ENCODE results near the gene CHD9.
"Not testable (repeated sequence)": the region's sequence is repeated elsewhere in the genome, so short reads cannot be mapped to it uniquely, and the experiment has no call there.

The CHD9 gene

DNA sequence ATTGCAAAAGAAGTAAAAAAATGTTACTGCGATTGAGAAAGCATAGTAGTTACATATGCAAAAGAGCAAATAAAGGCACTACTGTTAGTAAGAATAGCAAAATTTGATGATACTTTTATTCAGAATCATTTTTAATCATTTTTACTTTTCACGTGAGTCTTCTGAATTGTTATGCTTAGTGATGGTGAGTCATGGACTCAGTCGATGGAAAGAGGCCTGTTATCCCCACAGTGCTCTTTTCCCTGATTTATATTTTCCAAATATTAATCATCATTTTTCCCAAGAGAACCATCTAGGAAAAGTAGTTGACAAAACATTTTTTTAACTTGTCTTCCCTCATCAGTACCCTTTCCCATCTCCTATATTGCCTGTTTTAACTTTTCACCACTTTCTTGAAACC, 181.1 kb downstream of the CHD9 start:
- no peaks in the 10 kb centered on the region for H3K9me3 ChIP-seq (ENCODE audit: control insufficient read depth, low read length)
- no peaks in the 10 kb centered on the region for H3K4me1 ChIP-seq (ENCODE audit: control insufficient read depth, insufficient read depth, low read length)
- H3K9ac ChIP-seq (ENCODE audit: low read length) = no peak overlapping the region
- no peaks in the 10 kb centered on the region for H3K27me3 ChIP-seq (ENCODE audit: control insufficient read depth, insufficient read depth, low read length)
- peaks cover 6% of the 10 kb centered on the region for H3K36me3 ChIP-seq (ENCODE audit: control insufficient read depth, insufficient read depth, low read length)
- H3K4me3 ChIP-seq (ENCODE audit: low read length) = no peak overlapping the region

DNA sequence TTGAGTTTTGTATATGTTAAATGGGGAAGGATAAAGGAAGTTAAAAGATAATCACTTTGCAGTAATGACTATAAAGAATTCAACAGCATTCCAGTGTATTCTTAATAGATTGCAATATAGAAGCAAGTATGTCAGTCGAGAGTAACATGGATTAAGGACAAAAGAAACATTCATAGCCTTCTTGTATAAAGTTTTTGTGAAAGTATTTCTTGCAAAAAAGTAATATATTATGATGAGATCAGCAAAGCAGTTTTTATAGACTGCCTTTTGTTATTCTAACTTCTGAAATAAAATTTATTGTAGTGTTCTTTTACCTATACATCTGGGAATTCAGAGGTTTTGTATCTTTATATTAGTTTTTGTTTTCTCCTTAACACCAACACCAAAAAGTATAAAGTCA, 194.5 kb downstream of the CHD9 start:
- H3K4me3 ChIP-seq (ENCODE audit: low read length) = no peak overlapping the region
- no peaks in the 10 kb centered on the region for H3K4me1 ChIP-seq (ENCODE audit: control insufficient read depth, insufficient read depth, low read length)
- H3K27me3 ChIP-seq (ENCODE audit: control insufficient read depth, insufficient read depth, low read length) = no peaks in the 10 kb centered on the region
- no peak overlapping the region for H3K9ac ChIP-seq (ENCODE audit: low read length)
- no peaks in the 10 kb centered on the region for H3K9me3 ChIP-seq (ENCODE audit: control insufficient read depth, low read length)
- no peaks in the 10 kb centered on the region for H3K36me3 ChIP-seq (ENCODE audit: control insufficient read depth, insufficient read depth, low read length)

DNA sequence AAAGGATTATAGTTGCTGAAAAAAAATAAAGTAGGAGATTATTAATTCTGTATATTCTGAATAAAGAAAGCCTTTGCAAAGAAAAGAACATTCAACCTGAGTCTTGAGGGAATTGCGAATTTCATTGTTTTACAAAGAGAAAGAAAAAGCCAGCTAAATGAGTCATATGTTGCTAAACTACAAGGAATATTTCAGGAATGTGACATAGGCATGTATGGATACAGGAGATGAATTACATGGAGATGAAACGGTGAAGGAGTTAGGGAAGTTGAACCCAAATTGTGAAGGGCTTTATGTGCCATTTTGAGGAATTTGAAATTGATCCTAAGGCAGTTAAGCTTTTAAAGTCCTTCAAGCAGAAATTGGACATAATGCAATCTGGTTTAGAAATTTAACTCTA, 202.2 kb downstream of the CHD9 start:
- Histone ChIP-seq H3K27me3 (ENCODE audit: control insufficient read depth, insufficient read depth, low read length) (no peaks in the 10 kb centered on the region), H3K36me3 (ENCODE audit: control insufficient read depth, insufficient read depth, low read length) (no peaks in the 10 kb centered on the region), H3K9me3 (ENCODE audit: control insufficient read depth, low read length) (no peaks in the 10 kb centered on the region)

GRCh38 chr16:53258809-53259208, 204.0 kb downstream of the CHD9 start:
- no peaks in the 10 kb centered on the region for H3K9me3 ChIP-seq (ENCODE audit: control insufficient read depth, low read length)
- no peak overlapping the region for H3K4me3 ChIP-seq (ENCODE audit: low read length)
- H3K27me3 ChIP-seq (ENCODE audit: control insufficient read depth, insufficient read depth, low read length) = no peaks in the 10 kb centered on the region
- no peaks in the 10 kb centered on the region for H3K4me1 ChIP-seq (ENCODE audit: control insufficient read depth, insufficient read depth, low read length)
- no peak overlapping the region for H3K9ac ChIP-seq (ENCODE audit: low read length)
- H3K36me3 ChIP-seq (ENCODE audit: control insufficient read depth, insufficient read depth, low read length) = no peaks in the 10 kb centered on the region

More for the DNA sequence above, 202.2 kb downstream of the CHD9 start:
- no peaks in the 10 kb centered on the region for H3K4me1 ChIP-seq (ENCODE audit: control insufficient read depth, insufficient read depth, low read length)
- no peak overlapping the region for H3K9ac ChIP-seq (ENCODE audit: low read length)
- no peak overlapping the region for H3K4me3 ChIP-seq (ENCODE audit: low read length)

DNA sequence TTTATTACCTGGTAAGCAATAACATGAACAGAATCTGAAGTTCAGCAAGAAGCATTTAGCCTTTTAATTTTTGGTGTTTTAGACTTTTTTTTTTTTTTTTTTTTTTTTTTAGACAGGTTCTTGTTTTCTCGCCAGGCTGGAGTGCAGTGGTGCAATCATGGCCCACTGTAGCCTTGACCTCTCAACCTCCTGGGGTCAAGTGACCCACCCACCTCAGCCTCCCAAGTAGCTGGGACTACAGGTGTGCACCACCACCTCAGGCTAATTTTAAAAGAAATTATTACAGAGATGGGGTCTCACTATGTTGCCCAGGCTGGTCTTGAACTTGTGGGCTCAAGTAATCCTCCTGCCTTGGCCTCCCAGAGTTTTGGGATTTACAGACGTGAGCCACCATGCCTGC, 206.5 kb downstream of the CHD9 start:
- Histone ChIP-seq H3K36me3 (ENCODE audit: control insufficient read depth, insufficient read depth, low read length) (no peaks in the 10 kb centered on the region), H3K27me3 (ENCODE audit: control insufficient read depth, insufficient read depth, low read length) (no peaks in the 10 kb centered on the region), H3K9me3 (ENCODE audit: control insufficient read depth, low read length) (no peaks in the 10 kb centered on the region), H3K9ac (ENCODE audit: low read length) (no peak overlapping the region), H3K4me3 (ENCODE audit: low read length) (no peak overlapping the region), H3K4me1 (ENCODE audit: control insufficient read depth, insufficient read depth, low read length) (no peaks in the 10 kb centered on the region)

DNA sequence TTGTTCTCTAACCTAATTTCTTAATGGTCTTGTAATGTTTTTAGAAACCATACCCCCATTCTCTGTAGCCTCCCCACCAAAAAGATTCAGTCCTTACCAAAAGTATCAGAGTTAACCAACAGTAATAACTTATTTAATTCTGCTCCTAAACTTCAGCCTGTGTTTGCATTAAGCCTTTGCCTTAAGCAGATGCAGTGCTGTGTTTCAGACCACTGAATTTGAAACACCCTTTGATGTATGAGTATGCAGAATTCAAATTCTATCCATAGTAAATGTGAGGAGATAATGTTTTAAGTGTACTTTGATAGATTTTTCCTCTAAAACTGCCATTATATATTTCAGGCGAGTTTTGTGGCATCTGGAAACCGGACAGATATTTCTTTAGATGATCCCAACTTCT, 207.9 kb downstream of the CHD9 start:
- Histone ChIP-seq H3K4me1 (ENCODE audit: control insufficient read depth, insufficient read depth, low read length) (no peaks in the 10 kb centered on the region), H3K36me3 (ENCODE audit: control insufficient read depth, insufficient read depth, low read length) (no peaks in the 10 kb centered on the region), H3K9ac (ENCODE audit: low read length) (no peak overlapping the region), H3K27me3 (ENCODE audit: control insufficient read depth, insufficient read depth, low read length) (no peaks in the 10 kb centered on the region), H3K9me3 (ENCODE audit: control insufficient read depth, low read length) (no peaks in the 10 kb centered on the region), H3K4me3 (ENCODE audit: low read length) (no peak overlapping the region)

DNA sequence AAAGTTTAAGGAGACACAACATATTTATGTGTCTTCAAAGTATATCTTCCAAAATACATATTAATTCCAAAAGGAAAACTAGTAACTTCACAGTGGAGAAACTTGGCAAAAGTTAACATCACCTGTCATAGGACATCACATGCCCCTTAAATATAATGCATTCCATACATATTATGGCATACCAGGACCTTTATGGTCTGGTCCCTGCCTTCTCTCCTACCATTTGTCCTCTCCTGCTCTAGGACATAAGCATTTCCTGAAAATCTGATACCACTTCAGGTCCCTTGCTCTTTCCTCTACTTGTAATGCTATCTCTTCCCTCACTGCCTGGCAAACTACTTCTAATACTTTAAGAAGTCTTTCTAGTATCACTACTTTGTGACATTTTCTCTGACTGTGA, 211.4 kb downstream of the CHD9 start:
- Histone ChIP-seq H3K9ac (ENCODE audit: low read length) (no peak overlapping the region), H3K36me3 (ENCODE audit: control insufficient read depth, insufficient read depth, low read length) (no peaks in the 10 kb centered on the region), H3K27me3 (ENCODE audit: control insufficient read depth, insufficient read depth, low read length) (no peaks in the 10 kb centered on the region), H3K4me3 (ENCODE audit: low read length) (no peak overlapping the region), H3K9me3 (ENCODE audit: control insufficient read depth, low read length) (no peaks in the 10 kb centered on the region), H3K4me1 (ENCODE audit: control insufficient read depth, insufficient read depth, low read length) (no peaks in the 10 kb centered on the region)

- not testable (repeated sequence) for H3K27me3 ChIP-seq (ENCODE audit: control insufficient read depth, insufficient read depth, low read length); H3K9ac ChIP-seq (ENCODE audit: low read length); H3K4me1 ChIP-seq (ENCODE audit: control insufficient read depth, insufficient read depth, low read length); H3K36me3 ChIP-seq (ENCODE audit: control insufficient read depth, insufficient read depth, low read length); H3K4me3 ChIP-seq (ENCODE audit: low read length); H3K9me3 ChIP-seq (ENCODE audit: control insufficient read depth, low read length)
Observed at GRCh38 chr16:53278498-53278897, 223.7 kb downstream of the CHD9 start.

DNA sequence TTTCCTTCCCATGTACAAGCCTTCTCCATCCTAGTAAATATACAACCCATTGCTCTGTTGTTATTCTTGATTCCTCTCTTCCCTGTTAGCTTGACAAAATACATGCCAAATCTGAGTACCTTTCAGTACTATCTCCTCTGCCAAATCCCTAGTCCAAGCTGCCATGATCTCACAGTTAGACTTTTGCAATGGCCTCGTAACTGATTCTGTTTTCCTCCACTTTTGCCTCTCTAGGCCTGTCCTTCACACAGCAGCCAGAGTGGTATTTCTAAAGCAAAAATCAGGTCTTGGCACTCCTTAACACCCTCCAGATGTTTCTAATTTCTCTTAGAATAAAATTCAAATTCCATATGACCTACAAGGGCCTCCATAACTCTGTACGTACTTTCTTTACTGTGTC, 226.5 kb downstream of the CHD9 start:
- no peaks in the 10 kb centered on the region for H3K27me3 ChIP-seq (ENCODE audit: control insufficient read depth, insufficient read depth, low read length)
- H3K36me3 ChIP-seq (ENCODE audit: control insufficient read depth, insufficient read depth, low read length) = peaks cover 1% of the 10 kb centered on the region
- no peak overlapping the region for H3K4me3 ChIP-seq (ENCODE audit: low read length)
- no peak overlapping the region for H3K9ac ChIP-seq (ENCODE audit: low read length)
- no peaks in the 10 kb centered on the region for H3K9me3 ChIP-seq (ENCODE audit: control insufficient read depth, low read length)
- no peaks in the 10 kb centered on the region for H3K4me1 ChIP-seq (ENCODE audit: control insufficient read depth, insufficient read depth, low read length)

DNA sequence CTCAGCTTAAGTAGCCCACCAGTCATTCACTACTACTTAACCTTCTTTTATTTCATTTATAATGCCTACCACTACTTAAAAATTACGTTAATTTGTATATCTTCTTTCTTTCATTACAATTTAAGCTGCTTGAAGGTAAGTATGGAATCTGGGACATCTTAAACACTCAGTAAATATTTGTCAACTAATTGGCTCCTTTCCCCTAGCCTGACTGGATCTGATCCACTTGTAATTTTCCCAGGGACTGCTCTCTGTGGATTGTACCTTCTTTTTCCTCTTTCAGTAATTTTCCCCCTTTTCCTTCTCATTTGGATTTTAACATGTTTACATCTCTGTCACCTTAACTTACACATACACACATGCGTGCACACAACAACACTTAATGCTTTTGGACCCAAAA, 227.1 kb downstream of the CHD9 start:
- no peak overlapping the region for H3K4me3 ChIP-seq (ENCODE audit: low read length)
- peaks cover 4% of the 10 kb centered on the region for H3K36me3 ChIP-seq (ENCODE audit: control insufficient read depth, insufficient read depth, low read length)
- H3K9ac ChIP-seq (ENCODE audit: low read length) = no peak overlapping the region
- no peaks in the 10 kb centered on the region for H3K27me3 ChIP-seq (ENCODE audit: control insufficient read depth, insufficient read depth, low read length)
- H3K9me3 ChIP-seq (ENCODE audit: control insufficient read depth, low read length) = no peaks in the 10 kb centered on the region
- H3K4me1 ChIP-seq (ENCODE audit: control insufficient read depth, insufficient read depth, low read length) = no peaks in the 10 kb centered on the region

DNA sequence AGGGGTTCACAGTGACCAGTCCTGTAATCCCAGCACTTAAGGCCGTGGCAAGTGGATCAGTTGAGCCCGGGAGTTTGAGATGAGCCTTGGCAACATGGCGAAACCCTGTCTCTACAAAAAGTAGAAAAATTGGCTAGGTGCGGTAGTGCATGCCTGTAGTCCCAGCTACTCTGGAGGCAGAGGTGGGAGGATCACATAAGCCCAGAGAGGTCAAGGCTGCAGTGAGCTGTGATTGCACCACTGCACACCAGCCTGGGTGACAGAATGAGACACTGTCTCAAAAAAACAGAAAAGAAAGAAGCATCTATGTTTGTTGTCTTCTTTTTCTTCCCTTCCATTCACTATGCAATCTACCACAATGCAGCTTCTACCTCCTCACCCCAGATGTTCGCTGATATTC, 227.5 kb downstream of the CHD9 start:
- Histone ChIP-seq H3K36me3 (ENCODE audit: control insufficient read depth, insufficient read depth, low read length) (peaks cover 4% of the 10 kb centered on the region), H3K9me3 (ENCODE audit: control insufficient read depth, low read length) (no peaks in the 10 kb centered on the region), H3K27me3 (ENCODE audit: control insufficient read depth, insufficient read depth, low read length) (no peaks in the 10 kb centered on the region), H3K4me3 (ENCODE audit: low read length) (no peak overlapping the region), H3K9ac (ENCODE audit: low read length) (no peak overlapping the region), H3K4me1 (ENCODE audit: control insufficient read depth, insufficient read depth, low read length) (no peaks in the 10 kb centered on the region)

- no peaks in the 10 kb centered on the region for H3K9me3 ChIP-seq (ENCODE audit: control insufficient read depth, low read length)
- peaks cover 6% of the 10 kb centered on the region for H3K36me3 ChIP-seq (ENCODE audit: control insufficient read depth, insufficient read depth, low read length)
- H3K4me1 ChIP-seq (ENCODE audit: control insufficient read depth, insufficient read depth, low read length) = no peaks in the 10 kb centered on the region
Observed at GRCh38 chr16:53282975-53283946, 228.5 kb downstream of the CHD9 start.

More at GRCh38 chr16:53282975-53283946, 228.5 kb downstream of the CHD9 start:
- H3K4me3 ChIP-seq (ENCODE audit: low read length) = no peak overlapping the region
- no peak overlapping the region for H3K9ac ChIP-seq (ENCODE audit: low read length)
- no peaks in the 10 kb centered on the region for H3K27me3 ChIP-seq (ENCODE audit: control insufficient read depth, insufficient read depth, low read length)
